DMS 273 (cell line): Measurements from ENCODE around the gene CEL.

Source experiments
- DNase-seq: peaks from one replicate; lab custom pipeline; 2025; ENCODE audit not compliant: unreplicated experiment; lab: John Stamatoyannopoulos, UW

Gene CEL

GRCh38 chr9:133046900-133047295 lies 14.9 kb upstream of the CEL start:
- no peak for DNase-seq

- peak; percentile 63 for DNase-seq
Measured at GRCh38 chr9:133048595-133048994, 13.2 kb upstream of the CEL start.

- DNase-seq, result no peak
Measured at GRCh38 chr9:133049043-133049442, 12.7 kb upstream of the CEL start.

- no peak for DNase-seq
Measured at GRCh38 chr9:133050142-133050541, 11.6 kb upstream of the CEL start.

GRCh38 chr9:133050781-133051180 lies 11.0 kb upstream of the CEL start:
- DNase-seq, result no peak

- no peak for DNase-seq
Measured at GRCh38 chr9:133051281-133051900, 10.4 kb upstream of the CEL start.

GRCh38 chr9:133051966-133052539 lies 9.7 kb upstream of the CEL start:
- no peak for DNase-seq

GRCh38 chr9:133054194-133054890 lies 7.4 kb upstream of the CEL start:
- no peak for DNase-seq

- no peak for DNase-seq
Measured at GRCh38 chr9:133054966-133055365, 6.8 kb upstream of the CEL start.

- no peak for DNase-seq
Measured at GRCh38 chr9:133055788-133056420, 5.9 kb upstream of the CEL start.

GRCh38 chr9:133056533-133056932 lies 5.2 kb upstream of the CEL start:
- no peak for DNase-seq

GRCh38 chr9:133057006-133057405 lies 4.8 kb upstream of the CEL start:
- no peak for DNase-seq

- no peak for DNase-seq
Measured at GRCh38 chr9:133057553-133057952, 4.2 kb upstream of the CEL start.

GRCh38 chr9:133058071-133058470 lies 3.7 kb upstream of the CEL start:
- no peak for DNase-seq

GRCh38 chr9:133058550-133059320 lies 3.0 kb upstream of the CEL start:
- no peak for DNase-seq

- peak; percentile 53 for DNase-seq
Measured at GRCh38 chr9:133059623-133060022, 2.2 kb upstream of the CEL start.

- peak; percentile 25 for DNase-seq
Measured at GRCh38 chr9:133060417-133060841, 1.4 kb upstream of the CEL start.

GRCh38 chr9:133061019-133061763 lies 590 bp upstream of the CEL start:
- DNase-seq, result peak; percentile 68

- DNase-seq, result peak; percentile 34
Measured at GRCh38 chr9:133062569-133062968, 788 bp downstream of the CEL start.

GRCh38 chr9:133063159-133063499 lies 1.3 kb downstream of the CEL start:
- no peak for DNase-seq
